D721Med (cell line): ENCODE data around the gene ATG16L1.

Experiments used
- DNase-seq: peaks from one replicate; pipeline ENCODE4 v3.0.0; 2011; ENCODE audit warnings: low spot score; ENCODE audit not compliant: insufficient read length
- FAIRE-seq: peaks from 2 replicates; lab custom pipeline; 2011; peaks lifted over from hg19 to GRCh38; lab: Jason Lieb, UNC
- TF ChIP-seq, protein P1 (sequence below): IDR thresholded peaks from 2 replicates; pipeline ENCODE4 v1.5.1; 2012; ENCODE audit warnings: mild to moderate bottlenecking, control low read depth; ENCODE audit not compliant: insufficient read depth; ENCODE audit errors: missing control alignments

Gene ATG16L1

DNA sequence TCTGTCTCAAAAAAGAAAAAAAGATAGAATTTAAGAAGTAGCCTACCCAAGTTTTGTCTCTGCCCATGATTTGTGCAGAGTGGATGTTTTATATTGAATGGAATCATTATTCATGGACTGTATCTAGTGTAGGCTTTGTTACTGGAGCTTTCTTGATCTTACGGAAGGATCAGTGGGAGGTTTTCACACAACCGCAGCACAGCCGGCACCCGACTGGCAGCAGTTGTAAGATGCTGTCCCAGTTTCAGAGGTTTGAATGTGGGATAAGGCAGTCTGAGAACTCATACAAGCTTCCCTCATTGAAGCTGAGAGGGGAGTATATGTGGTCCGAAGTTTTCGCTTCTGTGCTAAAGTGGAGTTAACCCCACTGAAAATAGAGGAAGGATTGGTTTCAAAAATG is 36.4 kb downstream of the ATG16L1 start:
- no peak for DNase-seq
- FAIRE-seq = no peak

DNA sequence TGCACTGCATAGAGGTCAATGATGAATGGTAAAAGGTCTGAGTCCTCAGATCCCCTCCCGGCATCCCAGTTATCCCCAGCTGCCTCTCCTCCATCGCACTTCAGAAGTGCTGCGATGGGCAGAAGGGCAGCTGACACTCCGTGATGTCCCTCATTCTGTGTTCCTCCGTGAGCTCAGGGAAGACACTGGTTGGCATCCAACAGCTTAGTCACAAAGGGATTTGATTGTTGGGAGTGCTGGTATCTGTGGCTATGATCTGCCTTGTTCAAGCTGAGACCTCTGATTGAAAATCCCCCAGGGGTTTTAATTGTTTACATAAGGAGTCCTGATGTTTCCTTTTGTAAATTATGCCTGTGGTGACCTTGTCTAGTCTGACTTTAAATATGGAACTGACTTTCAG is 37.2 kb downstream of the ATG16L1 start:
- FAIRE-seq = no peak
- TF ChIP-seq, protein P1, sequence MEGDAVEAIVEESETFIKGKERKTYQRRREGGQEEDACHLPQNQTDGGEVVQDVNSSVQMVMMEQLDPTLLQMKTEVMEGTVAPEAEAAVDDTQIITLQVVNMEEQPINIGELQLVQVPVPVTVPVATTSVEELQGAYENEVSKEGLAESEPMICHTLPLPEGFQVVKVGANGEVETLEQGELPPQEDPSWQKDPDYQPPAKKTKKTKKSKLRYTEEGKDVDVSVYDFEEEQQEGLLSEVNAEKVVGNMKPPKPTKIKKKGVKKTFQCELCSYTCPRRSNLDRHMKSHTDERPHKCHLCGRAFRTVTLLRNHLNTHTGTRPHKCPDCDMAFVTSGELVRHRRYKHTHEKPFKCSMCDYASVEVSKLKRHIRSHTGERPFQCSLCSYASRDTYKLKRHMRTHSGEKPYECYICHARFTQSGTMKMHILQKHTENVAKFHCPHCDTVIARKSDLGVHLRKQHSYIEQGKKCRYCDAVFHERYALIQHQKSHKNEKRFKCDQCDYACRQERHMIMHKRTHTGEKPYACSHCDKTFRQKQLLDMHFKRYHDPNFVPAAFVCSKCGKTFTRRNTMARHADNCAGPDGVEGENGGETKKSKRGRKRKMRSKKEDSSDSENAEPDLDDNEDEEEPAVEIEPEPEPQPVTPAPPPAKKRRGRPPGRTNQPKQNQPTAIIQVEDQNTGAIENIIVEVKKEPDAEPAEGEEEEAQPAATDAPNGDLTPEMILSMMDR = no peak
- DNase-seq = no peak

More for the DNA sequence above, 36.4 kb downstream of the ATG16L1 start:
- TF ChIP-seq, protein P1 = no peak

DNA sequence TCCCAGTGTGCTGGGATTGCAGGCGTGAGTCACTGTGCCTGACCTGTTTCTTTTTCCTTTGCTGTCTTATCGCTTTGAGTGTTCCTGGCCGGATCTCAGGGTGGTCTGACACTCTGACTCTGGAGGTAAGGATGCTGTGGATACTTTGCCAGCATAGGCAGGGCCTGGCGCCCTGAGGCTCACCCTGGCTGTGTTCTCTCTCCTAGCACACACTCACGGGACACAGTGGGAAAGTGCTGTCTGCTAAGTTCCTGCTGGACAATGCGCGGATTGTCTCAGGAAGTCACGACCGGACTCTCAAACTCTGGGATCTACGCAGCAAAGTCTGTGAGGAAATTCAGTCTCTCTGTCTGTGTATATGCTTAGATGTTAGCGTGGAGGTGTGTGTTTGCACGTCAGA is 38.2 kb downstream of the ATG16L1 start:
- TF ChIP-seq, protein P1 = no peak
- DNase-seq = no peak
- FAIRE-seq = no peak

DNA sequence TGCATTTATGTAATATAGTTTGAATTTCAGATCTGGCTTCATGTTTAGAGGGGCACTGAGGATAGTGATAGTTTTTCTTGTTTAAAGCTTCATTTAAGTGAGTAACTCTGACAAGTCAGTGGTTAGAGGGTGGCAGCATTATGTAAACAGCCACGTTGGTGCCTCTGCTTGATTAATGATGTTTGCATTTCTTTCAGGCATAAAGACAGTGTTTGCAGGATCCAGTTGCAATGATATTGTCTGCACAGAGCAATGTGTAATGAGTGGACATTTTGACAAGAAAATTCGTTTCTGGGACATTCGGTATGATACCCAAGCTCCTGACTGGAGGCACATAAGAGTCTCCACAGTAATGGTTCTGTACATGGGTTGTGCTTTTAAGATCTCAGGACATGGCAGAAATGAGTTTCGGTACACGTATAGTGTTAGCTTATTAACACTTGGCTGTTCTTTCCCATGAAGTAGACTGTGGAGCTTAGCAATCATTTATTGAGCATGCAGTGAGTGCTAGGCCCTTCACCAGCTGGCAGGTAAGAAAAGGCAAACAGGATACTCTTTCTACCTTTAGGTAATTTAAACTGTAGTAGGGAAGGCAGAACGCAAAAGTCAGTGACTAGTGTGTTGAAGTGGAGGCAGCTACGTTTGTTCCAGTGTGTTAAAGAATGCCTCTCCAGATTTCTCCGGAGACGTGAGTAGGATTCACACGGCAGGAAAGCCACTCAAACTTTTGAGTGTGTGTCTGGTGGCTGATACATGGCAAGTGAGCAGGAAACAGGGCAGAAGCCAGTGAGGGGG is 38.8 kb downstream of the ATG16L1 start:
- DNase-seq (no peak), FAIRE-seq (no peak)
- TF ChIP-seq, protein P1 = no peak

DNA sequence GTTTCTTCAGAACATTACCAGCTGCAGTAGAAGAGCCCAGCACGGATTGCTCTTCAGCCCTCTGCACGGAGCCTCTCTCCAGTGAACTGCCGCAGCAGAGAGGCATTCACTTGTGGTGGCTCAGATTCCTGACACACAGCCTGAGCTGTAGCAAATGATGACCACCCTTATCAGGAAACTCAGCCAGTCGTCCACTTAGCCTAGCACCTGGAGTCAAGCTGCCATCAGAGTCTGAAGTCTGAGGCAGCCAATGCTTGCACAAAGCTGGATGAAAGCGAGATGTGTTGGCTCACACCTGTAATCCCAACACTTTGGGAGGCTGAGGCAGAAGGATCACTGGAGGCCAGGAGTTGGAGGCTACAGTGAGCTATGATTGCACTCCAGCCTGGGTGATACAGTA is 44.4 kb downstream of the ATG16L1 start:
- FAIRE-seq = no peak
- TF ChIP-seq, protein P1 = no peak
- DNase-seq = no peak

DNA sequence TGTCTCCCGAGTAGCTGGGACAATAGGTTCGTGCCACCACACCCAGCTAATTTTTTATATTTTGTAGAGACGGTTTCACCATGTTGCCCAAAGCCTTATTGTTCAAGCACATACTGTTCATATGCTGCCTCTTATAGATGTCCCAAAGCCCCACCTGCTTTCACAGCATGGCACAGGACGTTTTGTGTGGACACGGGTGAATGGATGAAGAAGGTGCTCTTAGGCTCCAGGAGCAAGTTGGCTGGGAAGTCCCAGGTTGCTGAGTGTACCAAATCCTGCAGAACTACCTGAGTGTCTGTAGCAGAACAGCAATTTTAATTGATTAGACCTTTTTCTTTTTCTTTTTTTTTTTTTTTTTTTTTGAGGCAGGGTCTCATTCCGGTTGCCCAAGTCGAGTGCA is 45.6 kb downstream of the ATG16L1 start:
- FAIRE-seq = no peak
- TF ChIP-seq, protein P1 = no peak
- DNase-seq = no peak

DNA sequence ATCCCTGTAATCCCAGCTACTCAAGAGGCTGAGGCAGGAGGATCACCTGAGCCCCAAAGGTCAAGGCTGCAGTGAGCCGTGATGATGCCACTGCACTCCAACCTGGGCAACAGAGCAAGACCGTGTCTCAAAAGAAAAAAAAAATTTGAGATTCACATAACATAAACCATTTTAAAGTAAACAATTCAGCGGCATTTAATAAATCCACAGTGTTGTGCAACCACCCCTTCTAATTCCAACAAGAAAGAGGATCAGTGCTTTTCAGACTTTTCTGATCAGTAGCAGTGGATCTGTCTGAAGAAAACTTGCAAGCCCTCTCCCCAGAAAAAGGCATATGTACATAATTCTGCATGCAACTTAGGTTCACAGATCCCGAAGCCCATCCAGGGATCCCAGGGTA is 48.9 kb downstream of the ATG16L1 start:
- FAIRE-seq = no peak
- TF ChIP-seq, protein P1 = no peak
- DNase-seq = no peak
